ENCODE results near the gene TK2.
"Not testable (repeated sequence)": the region's sequence is repeated elsewhere in the genome, so short reads cannot be mapped to it uniquely, and the experiment has no call there.

TK2 gene

GRCh38 chr16:66572356-66572755 is 22.4 kb upstream of the TK2 start:
- DNase-seq, result no peak

GRCh38 chr16:66569827-66570405 is 20.0 kb upstream of the TK2 start:
- peak in 3 of 4 experiments; percentile 19 to 66 (median 61) for DNase-seq

GRCh38 chr16:66569131-66569530 is 19.2 kb upstream of the TK2 start:
- DNase-seq, result no peak

DNA sequence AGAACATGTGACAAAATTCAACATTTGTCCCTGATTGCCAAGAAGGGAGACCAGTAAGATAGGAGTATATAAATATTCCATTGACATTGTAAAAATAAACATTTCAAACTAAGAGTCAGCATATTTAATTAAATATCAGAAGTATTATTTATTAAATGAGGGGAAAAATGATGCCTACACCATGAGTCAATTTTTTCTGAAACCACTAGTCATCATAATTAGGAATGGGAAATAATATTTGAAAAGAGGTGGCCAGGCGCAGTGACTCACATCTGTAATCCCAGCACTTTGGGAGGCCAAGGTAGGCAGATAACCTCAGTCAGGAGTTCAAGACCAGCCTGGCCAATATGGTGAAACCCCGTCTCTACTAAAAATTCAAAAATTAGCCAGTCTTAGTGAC is 18.4 kb upstream of the TK2 start:
- no peak for DNase-seq

GRCh38 chr16:66567270-66567669 is 17.3 kb upstream of the TK2 start:
- DNase-seq, result not testable (repeated sequence)

- no peak for DNase-seq
Measured at GRCh38 chr16:66566051-66566901, 16.4 kb upstream of the TK2 start, which contains the start of gene CMTM1. Gene CMTM1 (plus strand): TSS chr16:66566439. CDS start chr16:66566514, 75 bp downstream.

- DNase-seq, result no peak
Measured at GRCh38 chr16:66563574-66564334, 13.8 kb upstream of the TK2 start.

GRCh38 chr16:66562986-66563385 is 13.1 kb upstream of the TK2 start:
- no peak for DNase-seq

DNA sequence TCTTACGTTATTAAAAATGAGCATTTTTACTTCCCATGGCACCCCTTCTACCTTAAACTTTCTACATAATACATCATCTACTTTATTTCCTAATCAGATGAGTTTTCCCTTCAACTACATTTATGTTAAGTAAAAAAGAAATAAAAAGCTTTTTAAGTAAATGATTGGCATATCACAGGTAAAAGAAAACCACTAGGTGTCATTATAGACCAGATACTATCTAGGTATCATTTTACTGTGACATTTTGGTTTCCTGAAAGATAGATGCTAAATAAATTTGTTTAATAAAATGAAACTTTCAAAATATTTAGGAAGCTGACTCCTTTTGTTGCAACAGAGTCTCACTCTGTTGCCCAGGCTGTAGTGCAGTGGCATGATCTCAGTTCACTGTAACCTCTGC is 12.5 kb upstream of the TK2 start:
- DNase-seq, result no peak

DNA sequence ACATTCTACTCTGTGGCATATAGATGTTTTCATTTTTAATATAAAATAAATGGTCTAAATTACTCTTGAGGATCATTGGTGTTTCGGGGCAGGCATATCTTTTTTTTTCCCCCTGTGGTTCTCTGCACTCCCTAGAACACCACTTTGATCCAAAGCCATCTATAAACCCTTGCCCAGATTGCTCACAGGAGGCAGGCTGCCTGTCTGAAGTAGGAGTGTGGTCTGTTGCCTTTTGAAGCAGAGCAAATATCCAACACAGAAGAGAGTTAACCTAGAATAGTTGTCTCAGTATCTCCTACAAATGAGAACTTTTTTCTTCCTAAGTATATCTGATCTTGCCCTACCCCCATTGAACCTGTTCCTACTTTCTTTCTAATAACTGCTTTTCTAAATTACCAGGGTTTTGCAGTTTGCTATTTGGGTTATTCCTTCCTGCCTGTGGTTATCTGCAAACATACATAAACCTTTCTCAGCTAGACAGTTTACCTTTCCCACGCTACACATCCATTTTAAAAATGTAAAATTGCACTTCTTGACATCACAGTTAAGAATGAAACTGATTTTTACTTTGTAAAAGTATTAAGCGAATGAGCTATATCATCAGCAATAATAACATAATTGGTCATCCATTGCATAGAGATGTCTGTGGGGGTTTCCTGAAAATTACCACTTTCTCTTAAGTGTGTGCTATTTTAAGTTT is 11.6 kb upstream of the TK2 start:
- DNase-seq, result no peak

- no peak for DNase-seq
Measured at GRCh38 chr16:66560107-66560506, 10.2 kb upstream of the TK2 start.

DNA sequence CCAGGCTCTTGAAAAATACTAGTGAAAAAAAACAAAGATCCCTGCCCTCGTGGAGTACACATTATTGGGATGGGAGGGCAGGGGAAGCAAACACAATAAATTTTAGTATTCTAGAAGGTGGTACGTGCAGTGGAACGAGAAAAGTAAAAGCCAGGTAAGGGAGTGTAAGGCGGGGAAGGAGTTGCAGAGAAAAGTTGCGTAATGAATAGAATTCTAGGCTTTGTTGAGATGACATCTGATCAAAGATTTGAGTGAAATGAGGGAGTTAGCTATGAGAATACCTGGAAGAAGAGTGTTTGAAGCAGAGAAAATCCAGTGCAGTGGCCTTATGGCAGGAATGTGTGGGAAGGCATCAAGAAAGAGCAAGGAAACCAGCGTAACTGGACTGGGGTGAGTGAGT is 4.6 kb upstream of the TK2 start:
- no peak for DNase-seq

- DNase-seq, result no peak
Measured at GRCh38 chr16:66554021-66554420, 4.1 kb upstream of the TK2 start.

DNA sequence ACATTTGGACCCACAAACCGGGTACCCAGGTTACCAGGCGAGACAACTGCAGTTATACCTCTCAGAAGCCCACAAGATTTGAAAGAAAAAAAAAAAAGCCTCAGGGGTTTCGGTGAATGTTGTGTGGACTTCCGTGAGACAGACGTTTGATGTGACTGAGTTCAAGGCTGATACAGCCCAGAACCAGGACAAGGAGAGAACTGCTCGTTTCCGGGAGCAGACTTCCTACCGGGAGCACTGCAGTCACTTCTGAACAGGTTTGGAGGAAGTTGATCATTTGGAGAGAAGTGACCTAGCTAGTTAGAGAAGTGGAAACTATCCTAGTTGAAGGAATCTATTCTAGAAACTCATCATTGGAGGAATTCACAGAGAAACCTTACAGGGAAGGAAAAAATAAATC is 3.3 kb upstream of the TK2 start:
- DNase-seq, result peak in 3 of 4 experiments; percentile 34 to 48 (median 41)

GRCh38 chr16:66552286-66553177 is 2.6 kb upstream of the TK2 start, which contains the start of gene CKLF:
Gene CKLF (plus strand): TSS chr16:66552576. CDS start chr16:66552716, 140 bp downstream.
- peak; percentile 95 to 98 (median 97) for DNase-seq

DNA sequence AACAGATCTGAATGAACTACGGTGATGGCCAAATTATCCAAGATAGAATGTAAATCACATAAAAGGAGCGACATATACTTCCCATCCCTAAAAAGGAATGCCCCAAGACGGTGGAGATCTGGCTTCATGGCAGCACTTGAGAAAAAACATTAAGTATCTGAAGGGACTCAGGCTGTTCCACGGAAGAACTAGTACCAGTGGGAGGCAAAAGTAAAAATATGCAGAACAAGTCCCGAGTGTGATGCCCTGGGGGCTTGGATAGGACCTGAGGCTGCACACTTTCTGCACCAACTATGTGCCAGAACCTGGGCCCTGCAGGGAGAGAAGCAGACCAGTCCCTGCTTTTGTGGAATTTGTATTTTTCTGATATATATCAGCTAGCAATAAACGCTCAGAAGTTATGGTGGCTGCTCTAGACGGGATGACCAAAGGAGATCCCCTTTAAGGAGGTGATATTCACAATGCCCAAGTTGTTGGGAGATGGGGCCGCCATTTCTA is 1.9 kb upstream of the TK2 start:
- peak in 1 of 4 experiments; percentile 5 for DNase-seq

DNA sequence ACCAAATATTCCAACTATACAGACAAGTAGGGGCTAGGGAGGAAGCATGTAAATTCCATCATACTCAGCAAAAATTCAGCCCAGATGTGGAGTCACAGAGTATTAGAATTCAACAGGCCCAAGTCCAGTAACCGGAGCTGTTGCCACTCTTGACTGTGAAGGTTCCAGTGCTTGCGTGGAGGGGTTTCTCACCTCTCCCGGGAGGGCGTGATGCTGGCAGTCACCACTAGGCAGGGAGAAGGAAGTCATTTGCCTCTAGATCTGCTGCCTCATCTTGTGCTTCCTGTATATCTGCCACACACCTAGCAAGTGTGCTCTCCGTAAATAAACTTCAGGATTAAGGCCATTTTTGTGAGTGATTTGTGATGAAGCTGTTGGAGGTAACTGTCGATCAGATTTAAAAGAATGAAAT is 1.4 kb upstream of the TK2 start:
- DNase-seq, result peak; percentile 55 to 74 (median 72)

DNA sequence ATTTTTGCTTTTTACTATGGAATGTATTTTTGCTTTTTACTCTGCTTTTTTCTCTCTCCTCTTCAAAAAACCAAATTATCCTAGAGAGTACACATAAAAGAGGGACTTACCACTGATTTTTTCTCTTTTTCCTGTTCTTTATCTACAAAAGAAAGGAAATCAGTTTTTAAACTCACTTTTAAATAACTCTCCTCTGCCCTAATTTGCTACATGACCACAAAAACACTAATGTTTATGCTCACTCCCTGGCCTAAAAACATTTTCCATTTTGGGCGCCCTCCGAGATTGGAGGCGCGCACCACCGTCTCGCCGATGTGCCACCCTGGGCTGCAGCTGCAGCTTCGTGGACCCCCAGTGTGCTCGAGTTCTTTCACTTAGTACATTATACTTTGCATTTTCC is 1.1 kb downstream of the TK2 start:
- no peak for DNase-seq

- DNase-seq, result no peak
Measured at GRCh38 chr16:66548068-66548467, 1.9 kb downstream of the TK2 start.

GRCh38 chr16:66547101-66547989 is 2.6 kb downstream of the TK2 start:
- no peak for DNase-seq

Data from suppressor macrophage (primary cell).